Left ventricle myocardium superior (tissue), 1 donor: ENCODE measurements around the gene SHROOM3. TPM values are rescaled to one million over a fixed set of nuclear protein-coding genes. Genes with fewer than 3 reads are reported as not detected.

Experiments used
- ATAC-seq: fragments of 200-7000 bp; cut with Tn5 transposase; one replicate; pipeline ENCODE4 v1.9.1; 2020; ENCODE audit warnings: mild to moderate bottlenecking, moderate library complexity
- DNase-seq: peaks from one replicate; pipeline ENCODE4 v3.0.0-alpha.2; 2020
- intact Hi-C: fragments of 100-400 bp; cut with micrococcal nuclease; formaldehyde crosslinking; loops from one replicate; pipeline ENCODE4 v1.11.0; 2022
- total RNA-seq: library from RNA; stranded (reverse); fragmentation: NEBNext Ultra II Directional; extraction: Animal tissue kit (Norgen Biotek cat#: 25700); gene quantifications from one replicate; pipeline ENCODE4 v1.2.1, GENCODE V29; 2021
- donor health status: DM: no; HTN: yes; CAD: no; lungs with severe emphysema.

The SHROOM3 gene
- total RNA-seq, 1 donor from 2014 or later: 14.2 TPM

- DNase-seq (no peak), ATAC-seq (no peak)
- intact Hi-C loops: no loop called here
Measured at GRCh38 chr4:76799718-76800117, 364.7 kb downstream of the SHROOM3 start.

DNA sequence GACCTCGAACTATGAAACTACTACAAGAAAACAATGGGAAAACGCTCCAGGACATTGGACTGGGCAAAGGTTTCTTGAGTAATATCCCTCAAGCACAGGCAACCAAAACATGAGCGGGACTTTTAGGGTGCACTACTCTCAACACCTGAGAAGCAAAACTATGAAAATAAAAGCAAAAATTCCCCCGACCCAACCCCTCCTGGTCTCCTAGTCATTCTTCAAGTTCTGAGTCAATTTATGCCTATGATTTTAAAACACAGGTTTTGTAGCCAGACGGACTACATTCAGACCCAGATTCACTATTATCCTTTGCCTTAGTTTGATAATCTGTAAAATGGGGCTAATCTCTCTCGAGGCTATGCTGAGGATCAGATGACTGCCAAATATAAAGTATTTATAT lies 365.9 kb downstream of the SHROOM3 start:
- intact Hi-C loops: no loop called here
- no peak for DNase-seq
- no peak for ATAC-seq

- intact Hi-C loops: no loop called here
Measured at GRCh38 chr4:76801621-76802235, 366.7 kb downstream of the SHROOM3 start.

DNA sequence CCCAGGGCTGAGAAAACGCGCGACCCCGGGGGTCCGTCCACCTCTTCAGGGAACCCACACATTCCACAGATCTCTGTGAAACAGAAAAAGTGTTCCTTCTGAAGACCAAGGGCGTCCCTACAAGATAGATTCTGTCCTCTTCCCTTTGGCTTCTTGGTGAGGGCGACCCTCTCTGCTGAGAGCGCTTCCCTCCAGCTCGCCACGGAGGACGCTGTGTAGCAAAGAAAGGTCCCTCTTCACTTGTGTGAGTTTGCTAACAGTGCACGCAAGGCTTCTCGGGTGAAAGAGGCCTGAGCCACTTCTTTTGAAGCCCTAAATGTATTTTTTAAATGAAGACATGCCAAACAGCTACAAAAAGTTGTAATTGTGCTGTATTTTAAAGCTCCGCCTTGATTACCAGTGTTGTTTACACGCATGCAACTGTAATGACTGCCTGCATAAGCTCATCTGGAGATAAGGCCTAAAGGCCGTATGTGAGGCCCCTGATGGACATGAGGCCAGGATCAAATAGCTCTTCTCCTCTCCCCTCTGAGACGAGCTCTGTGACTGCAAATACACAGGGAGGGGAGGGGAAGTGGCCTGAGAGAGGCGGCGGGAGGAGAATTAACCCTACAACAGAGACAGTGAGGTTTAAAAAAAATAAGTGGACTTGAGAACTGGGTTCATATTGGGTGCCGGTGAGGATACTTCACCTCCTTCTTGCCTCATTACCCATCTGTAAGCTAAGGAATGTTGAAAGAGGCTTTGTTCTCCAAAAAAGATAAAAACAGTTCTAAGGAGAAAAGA lies 367.4 kb downstream of the SHROOM3 start:
- intact Hi-C loops: no loop called here

More at GRCh38 chr4:76801621-76802235, 366.7 kb downstream of the SHROOM3 start:
- peak; percentile 60 for DNase-seq
- peak; percentile 92 for ATAC-seq

GRCh38 chr4:76803522-76803921 lies 368.5 kb downstream of the SHROOM3 start:
- intact Hi-C loops: no loop called here
- no peak for DNase-seq
- no peak for ATAC-seq

More for the DNA sequence above, 367.4 kb downstream of the SHROOM3 start:
- DNase-seq: no peak
- ATAC-seq: peak; percentile 73

DNA sequence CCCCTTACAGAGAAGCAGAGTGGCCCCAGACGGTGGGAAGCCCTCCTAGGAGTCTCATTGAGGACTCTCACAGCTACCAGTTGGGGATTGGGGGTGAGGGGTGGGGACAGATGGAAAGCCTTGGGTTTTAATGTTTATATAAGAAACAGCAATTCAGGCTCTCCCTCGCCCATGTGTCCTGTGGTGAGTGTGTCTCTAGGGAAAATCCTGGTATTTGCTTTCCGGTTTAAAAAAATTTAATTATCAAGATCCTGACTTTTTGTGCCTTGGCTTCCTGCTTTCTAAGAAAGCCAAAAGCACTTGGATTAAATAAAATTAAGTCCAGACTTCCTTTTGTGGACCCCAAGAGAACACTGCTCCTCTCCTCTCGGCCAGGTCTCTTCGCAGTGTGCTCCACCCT lies 369.1 kb downstream of the SHROOM3 start:
- ATAC-seq: no peak
- intact Hi-C loops: no loop called here
- DNase-seq: no peak

DNA sequence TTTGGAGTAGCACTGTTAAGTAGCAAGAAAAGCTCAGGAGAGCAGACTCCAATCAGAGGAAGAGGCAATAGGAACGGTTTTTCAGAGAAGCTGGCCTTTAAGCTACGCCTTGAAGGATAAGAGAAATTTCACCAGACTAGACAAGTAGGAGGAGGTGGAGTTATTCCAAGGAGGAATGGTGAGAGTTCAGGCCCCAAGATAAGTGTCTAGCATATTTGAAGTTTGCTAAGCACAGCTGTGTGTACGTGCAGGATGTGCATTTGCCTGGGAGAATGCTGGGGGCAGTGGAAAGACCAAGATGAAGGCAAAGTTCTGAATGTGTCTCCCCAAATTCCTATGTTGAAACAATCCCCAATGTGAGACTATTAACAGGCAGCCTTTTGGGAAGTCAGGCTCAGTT lies 371.3 kb downstream of the SHROOM3 start:
- no peak for DNase-seq
- ATAC-seq: no peak
- intact Hi-C loops: no loop called here

DNA sequence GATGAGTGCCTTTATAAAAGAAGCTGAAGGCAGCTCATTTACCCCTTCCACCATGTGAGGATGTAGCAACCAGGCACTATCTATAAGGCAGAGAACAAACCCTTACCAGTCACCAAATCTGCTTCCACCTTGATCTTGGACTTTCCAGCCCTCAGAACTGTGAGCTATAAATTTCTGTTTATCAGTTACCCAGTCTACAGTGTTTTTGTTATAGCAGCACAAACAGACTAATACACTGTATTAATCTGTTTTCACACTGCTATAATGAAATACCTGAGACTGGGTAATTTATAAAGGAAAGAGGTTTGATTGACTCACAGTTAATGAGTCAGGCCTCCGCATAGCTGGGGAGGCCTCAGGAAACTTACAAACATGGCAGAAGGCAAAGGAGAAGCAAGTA lies 371.7 kb downstream of the SHROOM3 start:
- DNase-seq (no peak), ATAC-seq (no peak)
- intact Hi-C loops: no loop called here

DNA sequence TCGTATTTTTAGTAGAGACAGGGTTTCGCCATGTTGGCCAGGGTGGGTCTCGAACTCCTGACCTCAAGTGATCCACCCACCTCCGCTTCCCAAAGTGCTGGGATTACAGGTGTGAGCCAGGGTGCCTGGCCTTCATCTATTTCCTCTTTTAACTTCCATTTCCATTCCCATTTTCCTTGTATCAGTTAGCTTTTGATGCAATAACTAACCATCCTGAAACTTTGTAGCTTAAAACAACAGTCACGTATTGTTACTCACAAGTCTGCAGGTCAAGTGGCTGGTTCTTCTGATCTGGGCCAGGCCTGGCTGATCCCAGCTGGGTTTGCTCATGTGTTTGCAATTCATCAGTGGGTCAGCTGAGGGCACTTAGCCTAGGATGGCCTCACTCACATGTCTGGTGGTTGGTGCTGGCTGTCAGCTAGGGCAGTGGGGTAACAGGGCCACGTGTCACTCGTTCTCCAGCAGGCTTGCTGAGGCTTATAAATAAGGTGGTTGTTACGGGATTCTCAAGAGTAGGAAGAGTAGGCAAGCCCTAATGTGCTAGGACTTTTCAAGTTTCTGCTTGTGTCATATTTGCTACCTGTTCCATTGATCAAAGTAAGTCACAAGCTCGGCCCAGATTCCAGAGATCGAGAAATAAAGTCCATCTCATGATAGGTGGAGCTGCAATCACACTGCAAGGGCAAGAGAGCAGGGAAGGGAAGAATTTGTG lies 374.7 kb downstream of the SHROOM3 start:
- ATAC-seq (peak; percentile 58), DNase-seq (no peak)
- intact Hi-C loops: no loop called here

DNA sequence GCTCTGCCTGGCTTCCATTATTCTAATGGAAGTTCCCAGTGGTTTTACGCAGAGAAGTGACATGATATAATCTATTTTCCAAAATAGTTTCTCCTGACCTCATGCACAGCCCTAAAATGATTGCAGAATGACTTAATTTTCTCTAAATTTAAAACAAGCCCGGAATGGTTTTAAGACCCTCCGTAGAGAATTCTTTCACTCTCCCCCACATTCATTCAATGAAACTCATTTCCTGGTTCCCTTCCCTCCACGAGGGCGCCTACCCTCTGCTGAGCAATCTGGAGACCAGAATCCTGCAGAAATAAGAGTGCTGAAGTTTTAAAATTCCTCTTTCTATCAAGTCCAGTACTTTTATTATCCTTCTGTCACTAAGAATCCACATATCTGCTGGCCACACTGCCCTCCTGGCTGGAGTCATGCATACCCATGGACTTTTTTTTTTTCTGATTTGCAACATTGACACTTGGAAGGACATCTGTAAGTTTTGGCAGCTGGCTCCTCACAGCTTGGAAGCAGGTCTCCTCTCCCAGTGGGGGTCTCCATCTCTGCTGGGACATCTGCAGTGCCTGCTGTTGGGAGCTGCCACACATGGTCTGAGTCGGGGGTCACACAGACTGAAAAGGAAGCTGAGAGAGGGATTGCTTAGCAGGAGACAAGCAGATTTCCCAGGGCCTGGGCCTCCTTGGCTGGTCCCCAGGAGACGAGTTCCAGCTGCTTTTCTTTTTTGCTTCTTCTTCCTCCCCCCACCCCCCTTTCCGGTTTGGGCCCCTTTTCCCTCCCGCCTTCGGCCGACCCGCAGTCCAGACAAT lies 376.8 kb downstream of the SHROOM3 start:
- peak; percentile 47 for DNase-seq
- peak; percentile 84 for ATAC-seq
- intact Hi-C loops: no loop called here

DNA sequence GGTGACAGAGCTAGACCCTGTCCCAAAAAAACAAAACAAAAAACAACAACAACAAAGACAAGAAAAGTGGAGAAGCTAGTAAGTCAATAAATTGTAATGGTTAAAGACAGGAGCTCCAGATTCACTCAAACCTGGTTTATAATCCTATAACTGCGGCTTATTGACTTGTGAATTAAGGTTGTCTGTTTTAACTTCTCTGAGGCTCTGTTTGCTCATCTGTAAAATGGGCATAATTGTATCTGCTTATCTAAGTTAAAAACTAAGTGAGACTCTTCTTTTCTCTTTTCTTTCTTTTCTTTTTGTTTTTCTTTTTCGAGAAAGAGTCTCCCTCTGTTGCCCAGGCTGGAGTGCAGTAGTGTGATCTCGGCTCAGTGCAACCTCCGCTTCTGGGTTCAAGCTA lies 378.0 kb downstream of the SHROOM3 start:
- intact Hi-C loops: no loop called here
- ATAC-seq: no peak
- no peak for DNase-seq

- DNase-seq (no peak), ATAC-seq (peak; percentile 56)
- intact Hi-C loops: no loop called here
Measured at GRCh38 chr4:76821641-76822040, 386.6 kb downstream of the SHROOM3 start.

- peak; percentile 37 for ATAC-seq
- intact Hi-C loops: no loop called here
- peak; percentile 30 for DNase-seq
Measured at GRCh38 chr4:76822303-76822702, 387.3 kb downstream of the SHROOM3 start.

- intact Hi-C loops: no loop called here
- ATAC-seq: no peak
Measured at GRCh38 chr4:76823495-76823894, 388.5 kb downstream of the SHROOM3 start.

GRCh38 chr4:76830612-76830963 lies 395.6 kb downstream of the SHROOM3 start:
- no peak for DNase-seq
- ATAC-seq: peak; percentile 27
- intact Hi-C loops: no loop called here

More at GRCh38 chr4:76823495-76823894, 388.5 kb downstream of the SHROOM3 start:
- no peak for DNase-seq

DNA sequence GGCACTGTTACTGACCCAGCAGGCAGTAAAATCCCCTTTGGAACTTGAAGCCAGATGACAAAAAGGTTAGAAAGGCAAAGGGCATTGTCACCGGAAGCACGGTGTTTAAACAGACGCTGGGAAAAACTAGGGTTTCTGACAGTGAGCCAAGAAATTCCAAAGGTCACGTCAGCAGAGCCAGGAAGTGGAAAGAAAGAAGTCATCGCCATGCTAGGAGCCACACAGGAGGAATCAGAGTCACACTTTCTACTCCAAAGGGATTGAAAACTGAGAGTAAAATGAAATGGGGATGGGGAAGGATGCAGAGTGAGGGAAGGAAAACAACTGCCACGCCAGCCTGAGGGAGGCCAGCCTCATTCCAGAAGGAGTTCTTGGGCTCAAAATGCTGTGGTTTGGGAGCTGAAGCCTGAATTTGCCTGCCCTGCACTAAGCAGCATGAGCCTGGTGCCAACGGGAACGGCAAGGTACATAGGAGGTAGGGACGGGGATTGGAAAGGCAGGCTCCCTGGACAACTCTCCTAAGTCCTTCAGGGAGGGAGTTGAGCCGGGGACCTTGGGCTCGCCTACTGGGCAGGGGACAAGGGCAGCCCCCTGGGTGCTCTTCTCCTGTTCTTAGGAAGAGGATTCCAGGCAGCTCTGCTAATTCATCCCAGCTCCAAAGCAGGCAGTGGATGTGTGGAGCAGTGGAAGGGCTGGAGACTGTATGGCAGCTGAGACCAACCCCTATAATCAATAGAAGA lies 396.1 kb downstream of the SHROOM3 start:
- intact Hi-C loops: no loop called here
- ATAC-seq: peak; percentile 85
- no peak for DNase-seq

- DNase-seq (no peak), ATAC-seq (peak; percentile 21)
- intact Hi-C loops: no loop called here
Measured at GRCh38 chr4:76831711-76832373, 396.8 kb downstream of the SHROOM3 start.
